IPS-11a (cell line): Measurements from ENCODE around the gene ZFP62.
"Not testable (repeated sequence)": the region's sequence is repeated elsewhere in the genome, so short reads cannot be mapped to it uniquely, and the experiment has no call there.

Experiments
- H3K4me3 ChIP-seq: one replicate; pipeline ENCODE4 v1.5.1; 2013; ENCODE audit warnings: low read depth, low read length, control low read depth

The ZFP62 gene

DNA sequence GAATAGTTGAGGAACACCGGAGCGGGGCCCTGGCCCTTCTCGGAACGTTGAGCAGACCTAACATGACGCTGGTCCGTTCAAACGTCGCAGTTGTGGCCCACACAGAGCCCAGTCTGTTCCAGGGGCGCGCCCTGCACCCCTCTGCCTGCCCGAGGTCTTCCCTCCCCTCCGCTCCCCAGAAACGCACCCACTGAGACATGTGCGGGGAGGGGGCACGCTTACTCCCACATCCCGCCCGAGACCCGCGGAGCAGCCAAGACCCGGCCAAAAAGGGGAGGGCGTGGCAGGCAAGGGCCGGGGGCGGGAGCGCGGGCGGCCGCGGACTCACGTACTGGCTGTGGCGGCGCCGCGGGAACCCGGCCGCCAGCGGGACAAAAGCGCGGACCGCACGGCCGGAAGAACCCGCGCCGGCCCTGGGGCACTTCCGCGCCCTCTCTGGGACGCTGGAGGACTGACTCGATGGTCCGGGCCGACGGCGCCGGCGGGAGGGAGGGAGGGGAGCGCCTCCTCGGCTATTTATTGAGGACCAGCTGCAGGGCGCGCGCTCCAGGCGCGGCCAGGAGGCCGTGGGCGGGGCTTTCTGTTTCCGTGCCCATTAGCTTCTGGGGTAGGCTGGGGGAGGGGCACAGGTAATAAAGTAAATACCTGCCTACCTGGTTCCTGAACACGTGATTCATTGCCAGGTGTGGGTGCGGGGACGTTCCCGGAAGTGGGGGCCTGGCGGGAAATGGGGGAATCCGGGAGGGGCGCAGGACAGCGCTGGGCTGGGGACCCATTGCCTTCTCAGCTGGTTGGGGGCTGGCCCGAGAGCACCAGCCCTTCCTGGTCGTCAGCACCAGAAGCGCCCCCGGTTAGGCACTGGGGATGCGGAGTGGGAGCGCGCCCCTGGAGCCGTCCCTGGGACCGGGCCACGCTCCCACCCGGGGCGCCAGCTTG is at the start of gene ZFP62:
ZFP62 (minus strand) TSS at position 390 of the 936 bp plus-strand sequence; CDS start at position 333, 57 bp downstream.
- peak within 1 kb of the TSS; percentile 92 for H3K4me3 ChIP-seq

DNA sequence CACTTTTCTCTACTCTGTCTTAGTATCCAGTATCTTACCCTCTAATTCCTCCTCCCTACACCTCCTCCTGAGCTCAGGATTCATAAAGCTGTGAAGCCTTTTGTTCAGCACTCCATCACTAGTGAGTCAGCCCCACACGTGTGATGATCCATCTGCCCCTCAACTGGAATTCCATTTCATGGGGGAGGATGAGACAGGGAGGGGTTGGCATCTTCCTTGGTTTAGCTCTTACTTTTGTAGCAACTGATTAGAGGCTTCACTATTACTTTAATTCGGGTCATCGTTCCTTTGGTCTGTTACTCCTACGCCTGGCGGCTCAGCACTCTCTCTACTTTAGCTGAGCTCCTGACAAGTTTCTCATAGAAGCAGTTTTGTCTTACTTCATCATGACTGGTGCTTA is 49.7 kb upstream of the ZFP62 start:
- H3K4me3 ChIP-seq, result no peak overlapping the region

DNA sequence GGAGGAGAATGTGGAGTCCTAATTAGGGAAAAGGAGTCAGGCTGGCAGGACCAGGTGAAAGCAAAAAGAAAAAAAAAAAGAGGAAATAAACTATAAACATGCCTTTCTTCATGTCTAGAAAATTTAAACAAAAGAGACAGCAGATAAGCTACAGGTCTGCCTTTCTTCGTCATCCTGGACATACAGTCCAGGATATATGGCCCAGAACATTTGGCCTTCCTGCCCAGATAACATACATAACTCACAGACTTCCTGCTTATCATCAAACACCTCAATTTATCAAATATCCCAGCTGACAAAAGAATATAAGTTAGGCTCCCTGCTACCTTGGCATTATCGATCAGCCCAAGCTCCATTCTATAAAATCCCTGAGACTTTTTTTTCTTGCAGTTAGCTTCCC is 49.1 kb upstream of the ZFP62 start:
- H3K4me3 ChIP-seq, result no peak overlapping the region

DNA sequence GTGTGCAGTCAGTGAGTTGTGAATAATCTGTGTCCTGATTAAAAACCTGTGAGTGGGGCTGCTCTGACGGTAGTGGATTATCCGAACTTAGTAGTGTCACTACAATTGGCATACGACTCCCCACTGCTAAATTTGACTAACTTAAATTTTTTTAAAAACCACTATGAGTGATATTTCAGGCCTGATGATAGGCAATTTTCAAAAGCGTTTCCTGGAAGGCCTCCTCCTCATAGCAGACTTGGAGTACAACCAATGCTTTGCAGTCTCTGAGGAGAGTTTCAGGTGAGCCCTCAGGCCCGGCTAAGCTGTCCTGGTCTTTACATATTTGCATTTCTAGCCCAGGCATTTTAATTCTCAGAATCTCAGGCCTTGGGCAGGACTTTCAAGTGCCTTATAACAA is 48.7 kb upstream of the ZFP62 start:
- H3K4me3 ChIP-seq, result no peak overlapping the region

DNA sequence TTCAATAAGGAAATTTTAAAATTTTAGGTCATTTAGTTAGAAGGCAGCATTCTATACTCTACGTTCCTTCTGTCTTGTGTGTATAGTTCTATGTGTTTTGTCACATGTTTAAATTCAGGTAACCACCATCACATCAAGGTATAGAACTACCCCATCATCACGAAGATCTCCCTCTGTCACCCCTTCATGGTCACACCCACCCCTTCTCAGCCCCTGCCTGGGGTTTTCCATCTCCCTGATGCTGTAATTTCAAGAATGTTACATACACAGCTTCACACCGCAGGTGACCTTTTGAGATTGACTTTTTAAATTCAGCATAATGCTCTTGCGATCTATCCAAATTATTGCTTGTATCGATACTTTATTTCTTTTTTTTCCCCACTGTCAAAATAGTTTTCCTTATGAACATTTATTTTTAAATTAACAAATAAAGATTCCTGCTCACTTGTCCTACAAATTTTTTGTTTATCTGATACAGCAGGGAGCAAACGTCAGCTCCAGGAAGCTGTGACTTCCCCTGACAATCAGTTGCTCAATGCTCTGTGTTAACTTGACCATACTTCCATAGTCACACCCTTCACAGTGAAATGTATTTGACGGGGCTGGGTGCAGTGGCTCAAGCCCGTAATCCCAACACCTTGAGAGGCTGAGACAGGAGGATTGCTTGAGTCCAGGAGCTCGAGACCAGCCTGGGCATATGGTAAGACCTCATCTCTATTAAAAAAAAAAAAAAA is 48.1 kb upstream of the ZFP62 start:
- no peak overlapping the region for H3K4me3 ChIP-seq

DNA sequence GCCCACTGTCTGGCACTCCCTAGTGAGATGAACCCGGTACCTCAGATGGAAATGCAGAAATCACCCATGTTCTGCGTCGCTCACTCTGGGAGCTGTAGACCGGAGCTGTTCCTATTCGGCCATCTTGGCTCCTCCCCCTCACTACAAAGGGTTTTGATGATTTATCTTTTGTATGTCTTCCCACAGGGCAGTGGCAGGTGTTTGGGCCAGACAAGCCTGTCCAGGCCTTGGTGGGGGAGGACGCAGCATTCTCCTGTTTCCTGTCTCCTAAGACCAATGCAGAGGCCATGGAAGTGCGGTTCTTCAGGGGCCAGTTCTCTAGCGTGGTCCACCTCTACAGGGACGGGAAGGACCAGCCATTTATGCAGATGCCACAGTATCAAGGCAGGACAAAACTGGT is 47.3 kb upstream of the ZFP62 start:
- no peak overlapping the region for H3K4me3 ChIP-seq

DNA sequence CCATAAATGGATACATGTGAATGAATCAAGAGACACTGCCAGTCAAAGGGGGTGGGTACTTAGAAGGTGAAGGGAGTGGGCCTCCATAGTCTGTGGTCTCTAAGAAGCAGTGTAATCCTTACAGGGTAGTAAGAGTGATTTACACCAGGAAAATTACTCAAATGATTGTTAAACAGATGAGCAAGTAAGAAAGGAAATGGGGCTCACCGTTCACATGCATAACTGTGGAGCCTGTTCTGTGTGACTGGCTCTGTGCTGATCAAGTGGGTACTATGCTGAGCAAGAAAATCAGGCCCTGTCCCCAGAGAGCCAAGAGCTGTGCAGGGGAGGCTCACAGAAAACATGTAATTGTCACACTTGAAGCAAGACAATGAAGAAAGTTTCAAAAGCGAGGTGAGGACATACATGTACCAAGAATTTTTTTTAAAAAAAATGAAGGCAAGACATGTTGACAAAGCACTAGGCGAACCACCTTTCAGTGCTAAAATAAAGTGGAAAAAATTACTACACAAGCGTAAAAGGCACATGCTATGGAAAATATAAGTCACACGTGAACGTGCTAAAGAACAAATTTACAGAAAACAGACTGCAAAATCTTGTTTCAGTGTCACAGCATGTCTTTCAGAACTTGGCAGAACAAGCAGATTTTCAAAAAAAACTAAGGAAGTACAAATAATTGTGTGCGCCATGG is 40.4 kb upstream of the ZFP62 start:
- H3K4me3 ChIP-seq, result no peak overlapping the region

DNA sequence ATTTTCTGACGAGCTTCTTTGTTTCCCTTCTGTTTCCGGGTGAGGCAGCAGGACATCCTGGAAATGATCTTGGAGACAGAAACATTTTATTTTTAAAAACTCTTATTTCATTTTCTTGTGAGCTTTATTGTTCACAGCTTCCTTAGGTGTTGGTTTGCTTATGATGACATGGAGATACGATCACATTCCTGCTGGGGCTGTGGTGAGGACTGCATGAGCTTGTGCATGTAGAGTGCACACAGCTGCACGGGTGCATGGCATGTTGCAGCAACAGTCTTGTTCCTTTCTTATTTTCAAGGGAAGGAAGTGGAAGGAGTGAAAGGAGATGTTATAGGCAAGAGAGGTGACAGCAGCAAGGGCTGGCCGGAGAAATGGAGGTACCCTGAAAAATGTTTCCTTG is 39.1 kb upstream of the ZFP62 start:
- H3K4me3 ChIP-seq, result no peak overlapping the region

DNA sequence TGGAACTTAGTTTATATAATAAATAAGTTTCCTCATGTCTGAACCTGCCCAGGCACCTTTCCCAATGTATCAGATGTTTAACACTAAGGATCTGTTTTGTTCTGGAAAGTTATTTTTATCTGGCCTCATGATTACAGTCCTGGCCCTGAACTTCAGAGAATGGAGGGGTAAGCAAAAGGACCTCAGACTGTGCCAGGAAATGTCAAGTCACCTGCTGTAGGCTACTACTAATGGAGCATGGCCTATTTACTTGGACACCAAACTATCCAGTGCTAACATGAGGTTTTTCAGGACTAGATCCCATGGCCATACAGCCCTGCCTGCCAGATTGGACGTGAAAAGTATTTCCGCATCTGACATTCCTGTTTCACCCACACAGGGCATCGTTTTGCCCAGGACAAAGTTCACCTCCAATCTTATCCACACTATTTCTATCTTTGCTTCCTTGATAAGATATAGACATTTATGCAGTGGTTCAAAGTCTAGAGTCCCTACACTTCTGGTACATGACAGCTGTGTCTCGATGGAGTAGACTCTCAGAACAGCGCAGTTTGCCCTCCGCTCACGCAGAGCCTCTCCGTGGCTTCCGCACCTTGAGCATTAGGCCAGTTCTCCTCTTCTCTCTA is 37.7 kb upstream of the ZFP62 start, which contains the start of gene BTNL8:
BTNL8 (plus strand) TSS at position 539 of the 626 bp plus-strand sequence. CDS start 152 bp downstream, outside the sequence.
- no peak within 1 kb of the TSS for H3K4me3 ChIP-seq

DNA sequence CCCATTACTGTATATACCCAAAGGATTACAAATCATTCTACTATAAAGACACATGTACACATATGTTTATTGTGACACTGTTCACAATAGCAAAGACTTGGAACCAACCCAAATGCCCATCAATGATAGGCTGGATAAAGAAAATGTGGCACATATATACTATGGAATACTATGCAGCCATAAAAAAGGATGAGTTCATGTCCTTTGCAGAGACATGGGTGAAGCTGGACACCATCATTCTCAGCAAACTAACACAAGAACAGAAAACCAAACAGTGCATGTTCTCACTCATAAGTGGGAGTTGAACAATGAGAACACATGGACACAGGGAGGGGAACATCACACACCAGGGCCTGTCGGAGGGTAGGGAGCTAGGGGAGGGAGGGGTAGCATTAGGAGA is 34.3 kb upstream of the ZFP62 start:
- H3K4me3 ChIP-seq, result not testable (repeated sequence)

DNA sequence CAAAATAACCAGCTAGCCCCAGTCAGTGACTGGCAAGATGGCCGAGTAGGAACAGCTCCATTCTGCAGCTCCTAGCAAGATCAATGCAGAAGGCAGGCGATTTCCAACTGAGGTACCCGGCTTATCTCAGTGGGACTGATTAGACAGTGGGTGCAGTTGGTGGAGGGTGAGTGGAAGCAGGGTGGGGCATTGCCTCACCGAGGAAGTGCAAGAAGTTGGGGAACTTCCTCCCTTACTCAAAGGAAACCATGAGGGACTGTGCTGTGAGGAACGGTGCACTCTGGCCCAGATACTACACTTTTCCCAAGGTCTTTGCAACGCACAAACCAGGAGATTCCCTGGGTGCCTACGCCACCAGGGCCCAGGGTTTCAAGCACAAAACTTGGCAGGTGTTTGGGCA is 28.3 kb upstream of the ZFP62 start:
- H3K4me3 ChIP-seq, result no peak overlapping the region

DNA sequence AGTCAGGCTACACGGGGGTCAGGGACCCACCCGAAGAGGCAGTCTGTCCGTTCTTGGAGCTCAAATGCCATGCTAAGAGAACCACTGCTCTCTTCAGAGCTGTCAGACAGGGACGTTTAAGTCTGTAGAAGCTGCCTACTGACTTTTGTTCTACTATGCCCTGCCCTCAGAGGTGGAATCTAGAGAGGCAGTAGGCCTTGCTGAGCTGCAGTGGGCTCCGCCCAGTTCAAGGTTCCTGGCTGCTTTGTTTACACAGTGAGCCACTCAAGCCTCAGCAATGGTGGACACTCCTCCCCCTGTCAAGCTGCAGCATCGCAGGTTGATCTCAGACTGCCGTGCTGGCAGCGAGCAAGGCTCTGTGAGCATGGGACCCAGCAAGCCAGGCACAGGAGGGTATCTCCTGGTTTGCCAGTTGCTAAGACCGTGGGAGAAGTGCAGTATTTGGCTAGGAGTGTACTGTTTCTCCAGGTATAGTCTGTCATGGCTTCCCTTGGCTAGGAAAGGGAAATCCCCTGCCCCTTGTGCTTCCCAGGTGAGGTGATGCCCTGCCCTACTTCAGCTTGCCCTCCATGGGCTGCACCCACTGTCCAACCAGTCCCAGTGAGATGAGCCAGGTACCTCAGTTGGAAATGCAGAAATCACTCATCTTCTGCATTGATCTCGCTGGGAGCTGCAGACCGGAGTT is 24.9 kb upstream of the ZFP62 start:
- not testable (repeated sequence) for H3K4me3 ChIP-seq

DNA sequence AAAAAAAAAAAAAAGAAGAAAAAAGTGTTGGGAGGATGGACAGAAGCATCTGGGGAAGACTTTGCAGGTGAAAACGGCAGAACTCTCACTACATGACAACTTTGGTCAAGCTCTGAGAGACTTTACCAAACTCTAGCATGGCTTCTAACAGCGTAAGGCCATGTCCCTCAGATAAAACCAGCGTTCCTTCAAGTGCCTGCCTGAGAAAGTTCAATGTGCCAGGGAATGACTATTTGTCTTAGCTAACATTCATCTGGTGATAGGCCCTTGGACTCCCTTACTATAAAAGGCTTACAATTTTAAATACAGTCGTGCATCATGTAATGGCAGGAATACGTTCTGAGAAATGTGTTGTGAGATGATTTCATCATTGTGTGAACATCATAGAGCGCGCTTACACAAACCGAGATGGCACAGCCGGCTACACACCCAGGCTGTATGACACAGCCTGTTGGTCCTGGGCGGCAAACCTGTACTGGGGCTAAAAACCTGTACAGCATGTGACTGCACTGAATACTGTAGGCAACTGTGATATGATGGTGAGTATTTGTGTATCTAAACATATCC is 14.9 kb upstream of the ZFP62 start:
- no peak overlapping the region for H3K4me3 ChIP-seq

DNA sequence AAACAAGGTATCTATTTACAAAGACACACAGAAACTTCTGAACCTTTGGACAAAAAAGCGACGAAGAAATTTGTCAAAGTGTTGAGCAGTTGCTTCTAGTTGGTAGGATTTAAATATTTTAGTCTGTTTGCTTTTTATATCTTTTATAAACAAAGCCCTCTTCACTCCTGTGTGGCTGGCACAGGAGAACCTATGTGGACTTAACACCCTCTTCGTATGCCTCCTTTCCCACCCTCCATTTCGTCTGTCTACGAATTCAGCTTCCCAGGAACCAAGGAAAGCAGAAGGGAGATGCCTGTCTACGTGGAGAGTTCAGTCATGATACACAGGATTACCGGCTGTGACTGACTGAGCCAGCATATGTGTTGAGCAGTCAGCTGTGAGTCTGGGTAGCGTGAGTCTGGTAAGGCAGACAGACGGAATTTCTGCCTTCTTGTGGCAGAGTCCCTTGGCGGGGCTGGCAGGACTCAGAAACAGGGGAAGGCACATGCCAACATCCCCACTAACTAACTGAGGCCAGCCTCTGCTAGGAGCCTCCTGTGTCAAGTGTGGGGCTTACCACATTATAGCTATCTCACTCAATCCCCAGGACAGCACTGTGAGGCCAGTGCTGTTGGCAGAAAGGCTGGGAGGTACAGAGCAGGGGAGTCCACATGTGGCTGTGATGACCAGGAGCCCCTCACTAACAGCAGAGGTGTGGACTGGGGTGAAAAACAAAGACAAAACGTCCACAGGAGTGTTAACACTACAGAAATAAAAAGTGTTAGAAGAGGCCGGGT is 13.9 kb upstream of the ZFP62 start:
- H3K4me3 ChIP-seq, result no peak overlapping the region

DNA sequence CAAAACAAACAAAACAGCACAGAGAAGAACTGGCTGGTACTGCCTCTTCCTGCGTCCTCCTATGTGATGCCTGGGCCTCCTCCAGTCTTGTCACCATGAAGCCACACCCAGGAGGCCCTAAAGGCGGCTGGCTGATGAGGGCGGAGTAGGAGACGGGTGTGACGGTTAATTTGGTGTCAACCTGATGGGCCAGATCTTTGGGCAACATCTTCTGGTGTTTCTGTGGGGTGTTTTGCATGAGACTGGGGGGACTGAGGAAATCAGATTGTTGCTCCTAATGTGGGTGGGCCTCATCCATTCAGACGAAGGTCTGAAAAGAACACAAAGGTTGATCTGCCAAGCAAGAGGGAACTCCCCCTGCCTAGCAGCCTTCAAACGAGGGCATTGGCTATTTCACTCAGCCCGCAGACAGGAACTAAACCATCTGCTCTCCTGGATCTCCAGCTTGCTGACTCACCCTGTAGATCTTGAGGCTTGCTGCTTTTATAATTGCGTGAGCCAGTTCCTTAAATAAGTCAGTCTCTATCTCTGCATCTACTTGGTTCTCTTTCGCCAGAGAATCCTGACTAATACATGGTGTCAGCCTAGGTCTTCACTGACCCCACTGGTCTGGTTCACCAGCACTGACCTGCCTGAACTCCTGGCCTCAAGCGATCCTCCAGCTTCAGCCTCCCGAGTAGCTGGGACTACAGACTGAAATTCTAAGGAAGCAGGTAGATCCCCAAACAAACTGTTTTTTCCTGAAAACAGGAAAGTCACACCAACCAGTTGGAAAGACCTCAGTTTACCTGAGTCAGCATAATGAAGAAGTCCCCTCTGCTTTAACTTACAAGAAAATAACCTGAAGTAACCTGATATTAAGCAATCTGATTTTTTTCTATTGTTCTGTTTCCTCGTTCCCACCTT is 12.8 kb upstream of the ZFP62 start:
- no peak overlapping the region for H3K4me3 ChIP-seq

DNA sequence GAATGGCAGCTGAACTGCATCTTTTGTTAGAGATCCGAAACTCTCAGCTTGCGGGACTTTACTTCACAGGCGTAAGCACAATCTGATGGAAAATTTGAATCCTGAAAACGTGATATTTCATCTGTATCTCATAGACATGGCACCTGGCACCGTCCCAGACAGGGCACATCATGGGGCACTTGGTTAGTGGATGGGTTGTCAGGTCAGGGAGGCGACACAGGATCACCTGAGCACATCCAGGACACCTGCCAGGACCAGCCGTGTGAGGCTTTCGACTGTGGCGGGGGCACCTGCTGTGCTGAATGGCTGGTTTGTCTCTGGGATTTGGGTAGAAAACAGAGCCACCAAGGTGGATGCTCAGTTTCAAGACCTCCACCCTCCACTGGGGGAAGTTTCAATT is 11.3 kb upstream of the ZFP62 start:
- H3K4me3 ChIP-seq, result no peak overlapping the region

DNA sequence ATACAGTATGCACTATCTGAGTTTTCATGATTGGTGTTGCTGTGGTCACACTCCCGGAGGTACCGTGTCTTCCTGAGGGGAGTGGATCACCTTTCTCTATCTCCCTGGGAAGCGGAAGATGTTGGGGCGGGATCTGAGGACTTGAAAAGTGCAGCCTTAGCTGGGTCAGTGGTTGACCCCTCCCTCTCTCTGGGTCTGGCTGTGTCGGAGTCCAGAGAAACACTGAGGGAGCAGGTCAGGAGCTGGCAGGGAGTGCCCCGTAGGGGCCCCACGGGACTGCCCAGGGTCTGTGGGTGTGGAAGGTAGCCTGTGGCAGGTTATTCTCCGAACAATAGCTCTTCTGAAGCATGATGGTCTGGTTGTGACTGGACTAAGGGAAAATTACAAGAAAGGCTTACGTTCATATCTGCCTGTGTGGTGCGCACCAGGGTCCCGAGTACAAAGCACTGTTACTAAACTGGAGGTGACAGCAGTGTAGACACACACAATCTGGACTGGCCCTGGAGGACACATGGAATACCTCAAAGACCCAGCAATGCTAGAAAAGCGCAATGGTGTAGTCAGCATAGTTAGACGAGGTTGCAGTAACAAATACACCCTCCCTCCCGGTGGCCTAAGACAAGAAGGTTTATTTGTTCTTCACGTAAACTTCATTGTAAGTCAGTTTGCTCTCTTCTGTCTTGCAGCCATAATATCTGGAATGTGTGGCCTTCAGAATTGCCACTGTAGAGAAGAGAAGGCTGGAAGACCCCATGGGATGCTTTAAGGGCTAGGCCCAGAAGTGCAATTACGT is 9.4 kb upstream of the ZFP62 start:
- H3K4me3 ChIP-seq, result no peak overlapping the region
